ENCODE measurements around the gene CCDC157. TPM values are rescaled to one million over a fixed set of nuclear protein-coding genes. Genes with fewer than 3 reads are reported as not detected.

The CCDC157 gene
- polyA plus RNA-seq, 1 donor from 2014 or later: 32.2 TPM

- Histone ChIP-seq H3F3A (ENCODE audit: insufficient read depth, low read length, poor library complexity, severe bottlenecking) (no peaks in the 10 kb centered on the region), H2AFZ (ENCODE audit: low read depth, low read length) (no peak overlapping the region), H3K9me2 (ENCODE audit: insufficient read depth, low read length) (no peaks in the 10 kb centered on the region), H3K36me3 (ENCODE audit: insufficient read depth, low read length) (peaks cover 5% of the 10 kb centered on the region), H3K4me3 (ENCODE audit: low read length) (no peak overlapping the region), H3K27ac (ENCODE audit: low read length) (no peak overlapping the region), H3K27me3 (ENCODE audit: insufficient read depth, low read depth, low read length) (no peaks in the 10 kb centered on the region), H3K79me2 (replicated peaks; ENCODE audit: insufficient read depth, low read length) (no peaks in the 10 kb centered on the region), H4K20me1 (ENCODE audit: insufficient read depth) (no peaks in the 10 kb centered on the region), H3K4me2 (ENCODE audit: low read length) (no peak overlapping the region), H3K9ac (ENCODE audit: low read length) (no peak overlapping the region), H3K9me3 (ENCODE audit: low read length) (no peaks in the 10 kb centered on the region)
- TF ChIP-seq EP300 (conservative IDR thresholded peaks at IDR 0.05; ENCODE audit: poor library complexity, severe bottlenecking): no peak
- no peak for TF ChIP-seq RAD21 (conservative IDR thresholded peaks at IDR 0.05)
- TF ChIP-seq, protein P1, sequence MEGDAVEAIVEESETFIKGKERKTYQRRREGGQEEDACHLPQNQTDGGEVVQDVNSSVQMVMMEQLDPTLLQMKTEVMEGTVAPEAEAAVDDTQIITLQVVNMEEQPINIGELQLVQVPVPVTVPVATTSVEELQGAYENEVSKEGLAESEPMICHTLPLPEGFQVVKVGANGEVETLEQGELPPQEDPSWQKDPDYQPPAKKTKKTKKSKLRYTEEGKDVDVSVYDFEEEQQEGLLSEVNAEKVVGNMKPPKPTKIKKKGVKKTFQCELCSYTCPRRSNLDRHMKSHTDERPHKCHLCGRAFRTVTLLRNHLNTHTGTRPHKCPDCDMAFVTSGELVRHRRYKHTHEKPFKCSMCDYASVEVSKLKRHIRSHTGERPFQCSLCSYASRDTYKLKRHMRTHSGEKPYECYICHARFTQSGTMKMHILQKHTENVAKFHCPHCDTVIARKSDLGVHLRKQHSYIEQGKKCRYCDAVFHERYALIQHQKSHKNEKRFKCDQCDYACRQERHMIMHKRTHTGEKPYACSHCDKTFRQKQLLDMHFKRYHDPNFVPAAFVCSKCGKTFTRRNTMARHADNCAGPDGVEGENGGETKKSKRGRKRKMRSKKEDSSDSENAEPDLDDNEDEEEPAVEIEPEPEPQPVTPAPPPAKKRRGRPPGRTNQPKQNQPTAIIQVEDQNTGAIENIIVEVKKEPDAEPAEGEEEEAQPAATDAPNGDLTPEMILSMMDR (IDR thresholded peaks at IDR 0.05; ENCODE audit: poor library complexity, severe bottlenecking): no peak
- TF ChIP-seq TAF1 (IDR thresholded peaks at IDR 0.05; ENCODE audit: low read depth): no peak
- no peak for TF ChIP-seq MXI1 (conservative IDR thresholded peaks at IDR 0.05; ENCODE audit: poor library complexity, severe bottlenecking)
- TF ChIP-seq SMC3 (conservative IDR thresholded peaks at IDR 0.05; ENCODE audit: poor library complexity): no peak
- no peak for TF ChIP-seq EZH2 (IDR thresholded peaks at IDR 0.05; ENCODE audit: borderline replicate concordance, insufficient read depth, low read length, poor library complexity, severe bottlenecking)
- TF ChIP-seq, protein P2, sequence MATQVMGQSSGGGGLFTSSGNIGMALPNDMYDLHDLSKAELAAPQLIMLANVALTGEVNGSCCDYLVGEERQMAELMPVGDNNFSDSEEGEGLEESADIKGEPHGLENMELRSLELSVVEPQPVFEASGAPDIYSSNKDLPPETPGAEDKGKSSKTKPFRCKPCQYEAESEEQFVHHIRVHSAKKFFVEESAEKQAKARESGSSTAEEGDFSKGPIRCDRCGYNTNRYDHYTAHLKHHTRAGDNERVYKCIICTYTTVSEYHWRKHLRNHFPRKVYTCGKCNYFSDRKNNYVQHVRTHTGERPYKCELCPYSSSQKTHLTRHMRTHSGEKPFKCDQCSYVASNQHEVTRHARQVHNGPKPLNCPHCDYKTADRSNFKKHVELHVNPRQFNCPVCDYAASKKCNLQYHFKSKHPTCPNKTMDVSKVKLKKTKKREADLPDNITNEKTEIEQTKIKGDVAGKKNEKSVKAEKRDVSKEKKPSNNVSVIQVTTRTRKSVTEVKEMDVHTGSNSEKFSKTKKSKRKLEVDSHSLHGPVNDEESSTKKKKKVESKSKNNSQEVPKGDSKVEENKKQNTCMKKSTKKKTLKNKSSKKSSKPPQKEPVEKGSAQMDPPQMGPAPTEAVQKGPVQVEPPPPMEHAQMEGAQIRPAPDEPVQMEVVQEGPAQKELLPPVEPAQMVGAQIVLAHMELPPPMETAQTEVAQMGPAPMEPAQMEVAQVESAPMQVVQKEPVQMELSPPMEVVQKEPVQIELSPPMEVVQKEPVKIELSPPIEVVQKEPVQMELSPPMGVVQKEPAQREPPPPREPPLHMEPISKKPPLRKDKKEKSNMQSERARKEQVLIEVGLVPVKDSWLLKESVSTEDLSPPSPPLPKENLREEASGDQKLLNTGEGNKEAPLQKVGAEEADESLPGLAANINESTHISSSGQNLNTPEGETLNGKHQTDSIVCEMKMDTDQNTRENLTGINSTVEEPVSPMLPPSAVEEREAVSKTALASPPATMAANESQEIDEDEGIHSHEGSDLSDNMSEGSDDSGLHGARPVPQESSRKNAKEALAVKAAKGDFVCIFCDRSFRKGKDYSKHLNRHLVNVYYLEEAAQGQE (IDR thresholded peaks at IDR 0.05; ENCODE audit: borderline replicate concordance): no peak
- no peak for TF ChIP-seq POLR2AphosphoS5 (IDR thresholded peaks at IDR 0.05)
Measured at GRCh38 chr22:30380011-30380410, 23.2 kb downstream of the CCDC157 start.

GRCh38 chr22:30381264-30381663, 24.5 kb downstream of the CCDC157 start:
- H3K9ac ChIP-seq (ENCODE audit: low read length): no peak overlapping the region
- TF ChIP-seq EZH2 (IDR thresholded peaks at IDR 0.05; ENCODE audit: borderline replicate concordance, insufficient read depth, low read length, poor library complexity, severe bottlenecking) (no peak), POLR2AphosphoS5 (IDR thresholded peaks at IDR 0.05) (no peak), TAF1 (IDR thresholded peaks at IDR 0.05; ENCODE audit: low read depth) (no peak), SMC3 (conservative IDR thresholded peaks at IDR 0.05; ENCODE audit: poor library complexity) (no peak), MXI1 (conservative IDR thresholded peaks at IDR 0.05; ENCODE audit: poor library complexity, severe bottlenecking) (no peak), EP300 (conservative IDR thresholded peaks at IDR 0.05; ENCODE audit: poor library complexity, severe bottlenecking) (no peak), RAD21 (conservative IDR thresholded peaks at IDR 0.05) (no peak)
- TF ChIP-seq, protein P2 (IDR thresholded peaks at IDR 0.05; ENCODE audit: borderline replicate concordance): no peak
- TF ChIP-seq, protein P1 (IDR thresholded peaks at IDR 0.05; ENCODE audit: poor library complexity, severe bottlenecking): no peak

More at GRCh38 chr22:30381264-30381663, 24.5 kb downstream of the CCDC157 start:
- no peaks in the 10 kb centered on the region for H3K27me3 ChIP-seq (ENCODE audit: insufficient read depth, low read depth, low read length)
- H3K4me2 ChIP-seq (ENCODE audit: low read length): no peak overlapping the region
- H3K36me3 ChIP-seq (ENCODE audit: insufficient read depth, low read length): peaks cover 5% of the 10 kb centered on the region
- H4K20me1 ChIP-seq (ENCODE audit: insufficient read depth): no peaks in the 10 kb centered on the region
- H3K27ac ChIP-seq (ENCODE audit: low read length): no peak overlapping the region
- H3K79me2 ChIP-seq (replicated peaks; ENCODE audit: insufficient read depth, low read length): no peaks in the 10 kb centered on the region
- H3K9me2 ChIP-seq (ENCODE audit: insufficient read depth, low read length): no peaks in the 10 kb centered on the region
- H2AFZ ChIP-seq (ENCODE audit: low read depth, low read length): no peak overlapping the region
- no peak overlapping the region for H3K4me3 ChIP-seq (ENCODE audit: low read length)
- no peaks in the 10 kb centered on the region for H3K9me3 ChIP-seq (ENCODE audit: low read length)
- H3F3A ChIP-seq (ENCODE audit: insufficient read depth, low read length, poor library complexity, severe bottlenecking): no peaks in the 10 kb centered on the region
